Measurements from ENCODE around the gene TKT. TPM values are rescaled to one million over a fixed set of nuclear protein-coding genes. Genes with fewer than 3 reads are reported as not detected.

Gene TKT
- total RNA-seq, 1 donor from 2014 or later, result 32.1 TPM

DNA sequence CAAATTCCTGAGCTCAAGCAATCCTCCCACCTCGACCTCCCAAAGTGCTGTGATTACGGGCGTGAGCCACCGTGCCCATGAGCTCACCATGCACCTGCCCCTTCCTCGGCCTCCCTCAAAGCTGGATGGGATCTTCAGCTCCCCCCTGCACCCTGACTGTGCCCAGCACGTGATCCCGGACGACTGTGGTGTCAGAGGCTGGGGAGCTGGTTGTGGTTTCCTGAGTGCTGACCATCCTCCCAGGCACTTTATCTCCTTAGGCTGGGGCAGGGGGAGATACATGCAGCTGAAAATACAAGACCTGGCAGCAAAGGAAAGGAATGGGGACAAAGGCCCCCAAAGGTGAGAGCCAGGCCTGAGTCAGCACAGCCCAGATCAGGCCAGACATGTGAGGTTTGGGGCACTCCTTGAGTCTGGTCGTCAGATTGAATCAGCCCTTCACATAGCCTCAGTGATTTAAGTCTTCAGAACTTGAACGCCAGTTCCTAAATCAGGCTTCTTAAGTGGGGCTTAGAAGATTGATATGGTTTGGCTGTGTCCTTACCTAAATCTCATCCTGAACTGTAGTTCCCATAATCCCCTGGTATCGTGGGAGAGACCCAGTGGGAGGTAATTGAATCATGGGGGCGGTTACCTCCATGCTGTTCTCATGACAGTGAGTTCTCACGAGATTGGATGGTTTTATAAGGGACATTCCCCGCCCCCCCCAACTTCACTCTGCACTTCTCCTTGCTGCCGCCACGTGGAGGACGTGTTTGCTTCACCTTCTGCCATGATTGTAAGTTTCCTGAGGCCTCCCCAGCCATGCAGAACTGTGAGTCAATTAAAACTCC lies 59.0 kb downstream of the TKT start:
- Histone ChIP-seq H3K36me3 (no peaks in the 10 kb centered on the region), H3K9me3 (replicated peaks) (no peaks in the 10 kb centered on the region), H3K4me1 (peaks cover 32% of the 10 kb centered on the region), H3K27me3 (ENCODE audit: low read depth) (no peaks in the 10 kb centered on the region), H3K27ac (replicated peaks) (no peak overlapping the region), H3K4me3 (no peak overlapping the region)
- DNase-seq, result no peak
- TF ChIP-seq, protein P1, sequence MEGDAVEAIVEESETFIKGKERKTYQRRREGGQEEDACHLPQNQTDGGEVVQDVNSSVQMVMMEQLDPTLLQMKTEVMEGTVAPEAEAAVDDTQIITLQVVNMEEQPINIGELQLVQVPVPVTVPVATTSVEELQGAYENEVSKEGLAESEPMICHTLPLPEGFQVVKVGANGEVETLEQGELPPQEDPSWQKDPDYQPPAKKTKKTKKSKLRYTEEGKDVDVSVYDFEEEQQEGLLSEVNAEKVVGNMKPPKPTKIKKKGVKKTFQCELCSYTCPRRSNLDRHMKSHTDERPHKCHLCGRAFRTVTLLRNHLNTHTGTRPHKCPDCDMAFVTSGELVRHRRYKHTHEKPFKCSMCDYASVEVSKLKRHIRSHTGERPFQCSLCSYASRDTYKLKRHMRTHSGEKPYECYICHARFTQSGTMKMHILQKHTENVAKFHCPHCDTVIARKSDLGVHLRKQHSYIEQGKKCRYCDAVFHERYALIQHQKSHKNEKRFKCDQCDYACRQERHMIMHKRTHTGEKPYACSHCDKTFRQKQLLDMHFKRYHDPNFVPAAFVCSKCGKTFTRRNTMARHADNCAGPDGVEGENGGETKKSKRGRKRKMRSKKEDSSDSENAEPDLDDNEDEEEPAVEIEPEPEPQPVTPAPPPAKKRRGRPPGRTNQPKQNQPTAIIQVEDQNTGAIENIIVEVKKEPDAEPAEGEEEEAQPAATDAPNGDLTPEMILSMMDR (IDR thresholded peaks at IDR 0.05; ENCODE audit: borderline replicate concordance), result no peak
- intact Hi-C loops (cut with micrococcal nuclease), result no loop called here

GRCh38 chr3:53195602-53196574 lies 59.9 kb downstream of the TKT start:
- peaks cover 32% of the 10 kb centered on the region for H3K4me1 ChIP-seq
- H3K9me3 ChIP-seq (replicated peaks), result no peaks in the 10 kb centered on the region
- no peaks in the 10 kb centered on the region for H3K27me3 ChIP-seq (ENCODE audit: low read depth)
- peaks cover 5% of the 10 kb centered on the region for H3K36me3 ChIP-seq
- no peak overlapping the region for H3K4me3 ChIP-seq
- intact Hi-C loops (cut with micrococcal nuclease), result loop anchor here (2.0 kb wide), 1 partner anchor 81 kb away; no protein-coding TSS in a partner anchor
- no peak overlapping the region for H3K27ac ChIP-seq (replicated peaks)
- peak; percentile 41 for DNase-seq
- TF ChIP-seq, protein P1 (IDR thresholded peaks at IDR 0.05; ENCODE audit: borderline replicate concordance), result peak; percentile 99

- TF ChIP-seq, protein P1 (IDR thresholded peaks at IDR 0.05; ENCODE audit: borderline replicate concordance), result no peak
- no peak for DNase-seq
- Histone ChIP-seq H3K27ac (replicated peaks) (no peak overlapping the region), H3K4me3 (no peak overlapping the region), H3K4me1 (peaks cover 32% of the 10 kb centered on the region), H3K9me3 (replicated peaks) (no peaks in the 10 kb centered on the region), H3K36me3 (peaks cover 11% of the 10 kb centered on the region), H3K27me3 (ENCODE audit: low read depth) (no peaks in the 10 kb centered on the region)
- intact Hi-C loops (cut with micrococcal nuclease), result loop anchor here (2.0 kb wide), 1 partner anchor 80 kb away; no protein-coding TSS in a partner anchor
These were observed 60.8 kb downstream of the TKT start for GRCh38 chr3:53195066-53195450.

GRCh38 chr3:53194210-53195065 lies 61.4 kb downstream of the TKT start:
- peaks cover 32% of the 10 kb centered on the region for H3K4me1 ChIP-seq
- intact Hi-C loops (cut with micrococcal nuclease), result loop anchor here (2.0 kb wide), 1 partner anchor 80 kb away; no protein-coding TSS in a partner anchor
- DNase-seq, result peak; percentile 56
- no peaks in the 10 kb centered on the region for H3K27me3 ChIP-seq (ENCODE audit: low read depth)
- no peaks in the 10 kb centered on the region for H3K9me3 ChIP-seq (replicated peaks)
- H3K4me3 ChIP-seq, result no peak overlapping the region
- TF ChIP-seq, protein P1 (IDR thresholded peaks at IDR 0.05; ENCODE audit: borderline replicate concordance), result no peak
- peak overlapping the region; percentile 14 for H3K27ac ChIP-seq (replicated peaks)
- peaks cover 17% of the 10 kb centered on the region for H3K36me3 ChIP-seq
